Mesenchymal stem cell (in vitro differentiated cells and primary cell): ENCODE measurements around the gene HYOU1.
A peak's percentile ranks its signal among the peaks of the same experiment; 100 is the strongest.
"Not testable (repeated sequence)": the region's sequence is repeated elsewhere in the genome, so short reads cannot be mapped to it uniquely, and the experiment has no call there.

Source experiments
- DNase-seq: peaks from one replicate; pipeline ENCODE4 v3.0.0-alpha.2; 2013
- H2AFZ ChIP-seq: one replicate; pipeline ENCODE4 v1.6.1; 2013; ENCODE audit warnings: low read depth, mild to moderate bottlenecking, control low read depth, inconsistent platforms, low read length, moderate library complexity
- H2AK5ac ChIP-seq: 2 replicates; pipeline ENCODE4 v1.6.1; 2013; ENCODE audit warnings: low read length, moderate library complexity, mild to moderate bottlenecking, inconsistent platforms; ENCODE audit not compliant: severe bottlenecking
- H2BK120ac ChIP-seq: one replicate; pipeline ENCODE4 v1.6.1; 2013; ENCODE audit warnings: low read depth, mild to moderate bottlenecking, inconsistent platforms, low read length, moderate library complexity
- H2BK12ac ChIP-seq, 2 experiments: one replicate each; pipeline ENCODE4 v1.6.1; 2013; ENCODE audit warnings: inconsistent platforms in 2 of 2, low read length in 2 of 2, mild to moderate bottlenecking in 2 of 2, moderate library complexity in 2 of 2, control low read depth in 1 of 2
- H2BK15ac ChIP-seq: one replicate; pipeline ENCODE4 v1.6.1; 2013; ENCODE audit warnings: mild to moderate bottlenecking, low read depth, inconsistent platforms; ENCODE audit not compliant: poor library complexity, severe bottlenecking
- H2BK5ac ChIP-seq: 2 replicates; pipeline ENCODE4 v1.6.1; 2013; ENCODE audit warnings: low read depth, mild to moderate bottlenecking, low read length, control low read depth, inconsistent platforms; ENCODE audit not compliant: poor library complexity, severe bottlenecking
- H3K14ac ChIP-seq, 2 experiments: one replicate each; pipeline ENCODE4 v1.6.1; 2013; ENCODE audit warnings: inconsistent platforms in 2 of 2, low read length in 2 of 2, control low read depth in 1 of 2, mild to moderate bottlenecking in 1 of 2, moderate library complexity in 1 of 2
- H3K18ac ChIP-seq, 2 experiments: one replicate each; pipeline ENCODE4 v1.6.1; 2013; ENCODE audit warnings: inconsistent platforms in 2 of 2, low read length in 2 of 2, control low read depth in 1 of 2, low read depth in 1 of 2, mild to moderate bottlenecking in 1 of 2
- H3K23ac ChIP-seq, 2 experiments: one replicate each; pipeline ENCODE4 v1.6.1; 2013; ENCODE audit warnings: inconsistent platforms in 2 of 2, low read length in 2 of 2, mild to moderate bottlenecking in 2 of 2, moderate library complexity in 2 of 2, control low read depth in 1 of 2
- H3K27ac ChIP-seq: 2 replicates; pipeline ENCODE4 v1.5.1; 2013; ENCODE audit warnings: mild to moderate bottlenecking, moderate library complexity, low read length, control low read depth, inconsistent platforms; ENCODE audit not compliant: poor library complexity, severe bottlenecking
- H3K27me3 ChIP-seq, 2 experiments: 2 replicates each; pipeline versions ENCODE4 v1.6.1 to v1.7.0; 2013; ENCODE audit warnings: low read length in 2 of 2, mild to moderate bottlenecking in 2 of 2, moderate library complexity in 2 of 2, control low read depth in 1 of 2, inconsistent platforms in 1 of 2; ENCODE audit not compliant: control insufficient read depth in 1 of 2, insufficient read depth in 1 of 2
- H3K36me3 ChIP-seq, 2 experiments: 2 replicates each; pipeline versions ENCODE4 v1.6.1 to v1.7.0; 2013; ENCODE audit warnings: low read length in 2 of 2, control low read depth in 1 of 2, inconsistent platforms in 1 of 2, low read depth in 1 of 2, mild to moderate bottlenecking in 1 of 2; ENCODE audit not compliant: insufficient read depth in 2 of 2, control insufficient read depth in 1 of 2
- H3K4ac ChIP-seq, 2 experiments: one replicate each; pipeline ENCODE4 v1.6.1; 2013; ENCODE audit warnings: inconsistent platforms in 2 of 2, low read length in 2 of 2, mild to moderate bottlenecking in 2 of 2, moderate library complexity in 2 of 2, control low read depth in 1 of 2, low read depth in 1 of 2
- H3K4me1 ChIP-seq: 2 replicates; pipeline ENCODE4 v1.6.1; 2013; ENCODE audit warnings: low read depth, low read length, control low read depth; ENCODE audit not compliant: control insufficient read depth, insufficient read depth
- H3K4me2 ChIP-seq: 2 replicates; pipeline ENCODE4 v1.6.1; 2013; ENCODE audit warnings: low read length, mild to moderate bottlenecking, inconsistent platforms; ENCODE audit not compliant: poor library complexity, severe bottlenecking
- H3K4me3 ChIP-seq, 2 experiments: 2 replicates each; pipeline versions ENCODE4 v1.5.1 to v1.7.0; 2013; ENCODE audit warnings: low read length in 2 of 2, mild to moderate bottlenecking in 2 of 2, control low read depth in 1 of 2, low read depth in 1 of 2; ENCODE audit not compliant: insufficient read depth in 1 of 2
- H3K79me1 ChIP-seq: replicated peaks from 2 replicates; pipeline ENCODE4 v1.6.1; 2013; ENCODE audit warnings: mild to moderate bottlenecking, control low read depth, low read length, inconsistent platforms; ENCODE audit not compliant: poor library complexity, severe bottlenecking
- H3K9ac ChIP-seq: 2 replicates; pipeline ENCODE4 v1.7.0; 2013; ENCODE audit warnings: mild to moderate bottlenecking, low read length, moderate library complexity
- H3K9me3 ChIP-seq: 2 replicates; pipeline ENCODE4 v1.7.0; 2013; ENCODE audit warnings: mild to moderate bottlenecking, low read length; ENCODE audit not compliant: control insufficient read depth
- H4K8ac ChIP-seq: one replicate; pipeline ENCODE4 v1.6.1; 2013; ENCODE audit warnings: inconsistent platforms, mild to moderate bottlenecking, low read length, moderate library complexity
- H4K91ac ChIP-seq: one replicate; pipeline ENCODE4 v1.6.1; 2013; ENCODE audit warnings: mild to moderate bottlenecking, low read length, inconsistent platforms
- WGBS: methylation state at CpG from one replicate; pipeline ENCODE4 v1.1.7; 2013; ENCODE audit warnings: mixed read lengths; 5-methylcytosine and 5-hydroxymethylcytosine counted together

HYOU1 gene

DNA sequence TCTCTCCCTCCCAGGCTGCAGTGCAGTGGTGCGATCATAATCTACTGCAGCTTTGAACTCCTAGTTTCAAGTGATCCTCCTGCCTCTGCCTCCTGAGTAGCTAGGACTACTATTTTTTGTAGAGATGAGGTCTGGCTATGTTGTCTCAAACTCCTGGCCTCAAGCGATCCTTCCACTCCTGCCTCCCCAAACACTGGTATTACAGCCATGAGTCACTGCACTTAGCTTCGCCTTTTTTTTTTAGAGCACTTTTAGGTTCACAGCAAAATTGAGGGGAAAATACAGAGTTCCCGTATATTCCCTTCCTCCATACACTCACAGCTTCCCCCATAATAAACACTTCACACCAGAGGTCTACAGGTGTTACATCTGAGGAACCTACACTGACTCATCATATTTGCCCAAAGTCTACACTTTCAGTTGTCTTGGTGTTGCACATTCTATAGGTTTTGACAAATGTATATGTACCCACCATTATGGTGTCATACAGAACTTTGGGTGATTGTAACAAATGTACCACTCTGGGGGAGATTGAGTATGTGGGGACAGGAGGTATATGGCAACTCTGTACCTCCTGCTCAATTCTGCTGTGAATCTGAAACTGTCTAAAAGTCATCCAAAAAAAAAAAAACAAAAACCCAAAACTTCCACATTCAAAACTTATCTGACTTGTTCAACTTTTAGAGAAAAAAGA lies 15.0 kb downstream of the HYOU1 start:
- H3K27ac ChIP-seq: no peak overlapping the region
- no peaks in the 10 kb centered on the region for H3K9me3 ChIP-seq
- no peak overlapping the region for H3K4ac ChIP-seq
- no peaks in the 10 kb centered on the region for H3K4me1 ChIP-seq
- H3K27me3 ChIP-seq: peaks cover 0 to 4% of the 10 kb centered on the region in 2 experiments
- no peak overlapping the region for H2AK5ac ChIP-seq
- peaks cover 26 to 28% of the 10 kb centered on the region in 2 experiments for H3K36me3 ChIP-seq
- no peak overlapping the region for H2BK5ac ChIP-seq
- H2BK15ac ChIP-seq: no peak overlapping the region
- no peak overlapping the region for H4K8ac ChIP-seq
- H3K14ac ChIP-seq: no peak overlapping the region
- H2BK120ac ChIP-seq: no peak overlapping the region
- H2AFZ ChIP-seq: no peak overlapping the region
- no peak overlapping the region for H3K18ac ChIP-seq
- 81% methylated on average over 3 of the region's 4 CpGs for WGBS
- peak; percentile 9 for DNase-seq
- no peak overlapping the region for H4K91ac ChIP-seq
- H3K4me3 ChIP-seq: no peak overlapping the region
- no peak overlapping the region for H3K4me2 ChIP-seq
- no peak overlapping the region for H3K23ac ChIP-seq
- no peaks in the 10 kb centered on the region for H3K79me1 ChIP-seq
- H3K9ac ChIP-seq: no peak overlapping the region
- H2BK12ac ChIP-seq: no peak overlapping the region

DNA sequence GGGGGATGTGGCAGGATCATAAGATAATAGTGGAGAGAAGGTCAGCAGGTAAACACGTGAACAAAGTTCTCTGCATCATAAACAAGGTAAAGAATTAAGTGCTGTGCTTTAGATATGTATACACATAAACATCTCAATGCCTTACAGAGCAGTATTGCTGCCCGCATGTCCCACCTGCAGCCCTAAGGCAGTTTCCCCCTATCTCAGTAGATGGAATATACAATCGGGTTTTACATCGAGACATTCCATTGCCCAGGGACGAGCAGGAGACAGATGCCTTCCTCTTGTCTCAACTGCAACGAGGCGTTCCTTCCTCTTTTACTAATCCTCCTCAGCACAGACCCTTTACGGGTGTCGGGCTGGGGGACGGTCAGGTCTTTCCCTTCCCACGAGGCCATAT lies 17.5 kb downstream of the HYOU1 start:
- H3K9ac ChIP-seq, H2AFZ ChIP-seq, H3K14ac ChIP-seq, H2BK12ac ChIP-seq, H3K4me3 ChIP-seq, H2BK5ac ChIP-seq, H3K18ac ChIP-seq, H3K79me1 ChIP-seq, H3K23ac ChIP-seq, H3K4ac ChIP-seq, H2BK120ac ChIP-seq, H3K27ac ChIP-seq, H3K27me3 ChIP-seq, H3K9me3 ChIP-seq, H4K8ac ChIP-seq, H3K36me3 ChIP-seq, H4K91ac ChIP-seq, H2BK15ac ChIP-seq, DNase-seq, H3K4me2 ChIP-seq, H2AK5ac ChIP-seq, H3K4me1 ChIP-seq: not testable (repeated sequence)
- WGBS: 51% methylated on average over 10 of the region's 11 CpGs

DNA sequence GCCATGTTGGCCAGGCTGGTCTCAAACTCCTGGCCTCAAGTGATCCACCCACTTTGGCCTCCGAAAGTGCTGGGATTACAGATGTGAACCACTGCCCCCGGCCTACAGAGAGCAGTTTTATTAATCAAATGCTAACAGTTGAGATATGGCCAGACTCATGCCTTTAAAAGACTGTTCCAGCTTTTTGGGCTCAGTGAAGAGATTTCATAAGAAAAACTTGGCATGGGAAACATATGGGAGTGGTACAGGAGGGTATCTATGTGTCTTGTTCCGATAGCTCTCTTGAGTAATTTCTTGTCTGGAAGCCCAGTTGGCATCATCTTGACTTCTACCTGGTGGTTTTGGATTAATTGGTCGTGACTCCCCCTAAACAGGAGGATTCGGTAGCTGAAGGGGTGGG lies 18.1 kb downstream of the HYOU1 start:
- Histone ChIP-seq H3K18ac (no peak overlapping the region), H2AFZ (no peak overlapping the region), H2AK5ac (no peak overlapping the region), H2BK120ac (no peak overlapping the region), H3K4me2 (no peak overlapping the region), H3K79me1 (no peaks in the 10 kb centered on the region), H3K23ac (no peak overlapping the region), H3K4ac (no peak overlapping the region), H3K27ac (no peak overlapping the region), H3K4me3 (no peak overlapping the region), H3K27me3 (peaks cover 0 to 4% of the 10 kb centered on the region in 2 experiments), H2BK15ac (no peak overlapping the region), H4K8ac (no peak overlapping the region), H3K14ac (no peak overlapping the region), H2BK12ac (no peak overlapping the region), H3K9ac (no peak overlapping the region), H3K9me3 (no peaks in the 10 kb centered on the region), H3K4me1 (no peaks in the 10 kb centered on the region), H3K36me3 (no peaks in the 10 kb centered on the region), H2BK5ac (no peak overlapping the region), H4K91ac (no peak overlapping the region)
- 98% methylated on average over 5 of the region's 5 CpGs for WGBS
- no peak for DNase-seq

DNA sequence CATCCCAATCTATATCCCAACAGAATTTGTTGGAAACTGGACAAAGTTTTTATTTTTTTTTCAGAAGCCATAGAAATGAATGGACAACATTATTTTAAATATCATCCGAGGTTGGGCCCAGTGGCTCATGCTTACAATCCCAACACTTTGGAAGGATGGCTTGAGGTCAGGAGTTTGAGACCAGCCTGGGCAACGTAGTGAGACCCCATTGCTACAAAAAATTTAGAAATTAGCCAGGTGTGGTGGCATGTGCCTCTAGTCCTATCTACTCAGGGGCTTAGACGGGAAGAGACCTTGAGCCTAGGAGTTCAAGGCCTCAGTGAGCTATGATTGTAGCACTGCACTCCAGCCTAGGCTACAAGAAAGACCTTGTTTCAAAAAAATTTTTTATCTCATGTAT lies 22.2 kb downstream of the HYOU1 start:
- no peaks in the 10 kb centered on the region for H3K36me3 ChIP-seq
- WGBS: 90% methylated on average over 3 of the region's 3 CpGs

More for the DNA sequence above, 22.2 kb downstream of the HYOU1 start:
- no peak overlapping the region for H3K4me2 ChIP-seq
- peaks cover 0 to 4% of the 10 kb centered on the region in 2 experiments for H3K27me3 ChIP-seq
- no peaks in the 10 kb centered on the region for H3K9me3 ChIP-seq
- no peak overlapping the region for H4K8ac ChIP-seq
- no peak overlapping the region for H3K4me3 ChIP-seq
- no peak overlapping the region for H3K18ac ChIP-seq
- H2BK5ac ChIP-seq: no peak overlapping the region
- H3K4me1 ChIP-seq: peaks cover 3% of the 10 kb centered on the region
- H3K14ac ChIP-seq: no peak overlapping the region
- no peak overlapping the region for H3K4ac ChIP-seq
- H2AFZ ChIP-seq: no peak overlapping the region
- no peak for DNase-seq
- H3K9ac ChIP-seq: no peak overlapping the region
- H2BK15ac ChIP-seq: no peak overlapping the region
- H2BK120ac ChIP-seq: no peak overlapping the region
- no peak overlapping the region for H2AK5ac ChIP-seq
- peaks cover 2% of the 10 kb centered on the region for H3K79me1 ChIP-seq
- H2BK12ac ChIP-seq: no peak overlapping the region
- no peak overlapping the region for H4K91ac ChIP-seq
- no peak overlapping the region for H3K27ac ChIP-seq
- no peak overlapping the region for H3K23ac ChIP-seq
